Keratinocyte (primary cell): ENCODE results near the gene ARHGEF28. TPM values are rescaled to one million over a fixed set of nuclear protein-coding genes. Genes with fewer than 3 reads are reported as not detected.

ENCODE experiments used
- DNase-seq: peaks from one replicate; pipeline ENCODE4 v3.0.0-alpha.2; 2011; ENCODE audit warnings: low read depth, missing footprints, low spot score
- FAIRE-seq: peaks from 2 replicates; lab custom pipeline; 2011; peaks lifted over from hg19 to GRCh38; lab: Jason Lieb, UNC
- H2AFZ ChIP-seq: 2 replicates; pipeline ENCODE4 v1.6.0; 2012; ENCODE audit warnings: low read length, control low read depth, inconsistent platforms; ENCODE audit not compliant: control insufficient read depth
- H3K27ac ChIP-seq: 2 replicates; pipeline ENCODE4 v1.5.1; 2011; ENCODE audit warnings: low read length; ENCODE audit not compliant: control insufficient read depth, insufficient read depth
- H3K27me3 ChIP-seq: 3 replicates; pipeline ENCODE4 v1.6.0; 2011; ENCODE audit warnings: low read length; ENCODE audit not compliant: control insufficient read depth, insufficient read depth; ENCODE audit errors: extremely low read depth
- H3K36me3 ChIP-seq, 2 experiments: 2 replicates in 1 of 2; 3 replicates in 1 of 2; pipeline ENCODE4 v1.5.1; 2011; ENCODE audit warnings: low read length in 2 of 2, mild to moderate bottlenecking in 1 of 2; ENCODE audit not compliant: control insufficient read depth in 2 of 2, insufficient read depth in 2 of 2; ENCODE audit errors: extremely low read depth in 1 of 2
- H3K4me1 ChIP-seq: 3 replicates; pipeline ENCODE4 v1.5.1; 2011; ENCODE audit warnings: low read length; ENCODE audit not compliant: control insufficient read depth, insufficient read depth; ENCODE audit errors: extremely low read depth
- H3K4me2 ChIP-seq: 3 replicates; pipeline ENCODE4 v1.6.0; 2011; ENCODE audit warnings: low read depth, low read length; ENCODE audit not compliant: control insufficient read depth, insufficient read depth; ENCODE audit errors: extremely low read depth
- H3K4me3 ChIP-seq, 3 experiments: fragments of 200-600 bp in 1 of 3; sonication (generic) in 1 of 3; 2 replicates in 2 of 3; 3 replicates in 1 of 3; pipeline ENCODE4 v1.5.1; 2011 to 2016; ENCODE audit warnings: low read length in 3 of 3, mild to moderate bottlenecking in 3 of 3, control low read depth in 2 of 3, inconsistent platforms in 1 of 3, low read depth in 1 of 3, mixed read lengths in 1 of 3, mixed run types in 1 of 3, moderate library complexity in 1 of 3; ENCODE audit not compliant: control insufficient read depth in 2 of 3, insufficient read depth in 2 of 3; ENCODE audit errors: extremely low read depth in 1 of 3
- H3K79me2 ChIP-seq: 2 replicates; pipeline ENCODE4 v1.6.0; 2012; ENCODE audit warnings: low read length; ENCODE audit not compliant: control insufficient read depth, insufficient read depth
- H3K9ac ChIP-seq: 3 replicates; pipeline ENCODE4 v1.6.0; 2011; ENCODE audit warnings: low read length; ENCODE audit not compliant: control insufficient read depth, insufficient read depth; ENCODE audit errors: extremely low read depth
- H3K9me1 ChIP-seq: 3 replicates; pipeline ENCODE4 v1.6.0; 2011; ENCODE audit warnings: low read length; ENCODE audit not compliant: control insufficient read depth, insufficient read depth; ENCODE audit errors: extremely low read depth
- H3K9me3 ChIP-seq: 2 replicates; pipeline ENCODE4 v1.5.1; 2012; ENCODE audit warnings: low read depth, low read length; ENCODE audit not compliant: control insufficient read depth
- H4K20me1 ChIP-seq: 3 replicates; pipeline ENCODE4 v1.6.0; 2011; ENCODE audit warnings: low read length; ENCODE audit not compliant: control insufficient read depth, insufficient read depth; ENCODE audit errors: extremely low read depth
- EZH2 ChIP-seq: IDR thresholded peaks from one replicate; pipeline ENCODE4 v1.6.1; 2012; ENCODE audit warnings: inconsistent platforms, mild to moderate bottlenecking, low read length, moderate library complexity
- dilution Hi-C: fragments of 300-500 bp; cut with MboI; formaldehyde crosslinking; loops from one replicate; pipeline ENCODE4 v1.7.0; 2020; ENCODE audit warnings: low sequenced_read_pairs; ENCODE audit not compliant: extremely low pct_ligation_motif_present
- polyA plus RNA-seq, 5 experiments: library from polyadenylated mRNA; depleted of rRNA in 3 of 5; stranded (reverse) in 3 of 5; stranded (forward) in 1 of 5; unstranded in 1 of 5; fragments of >200 nt; gene quantifications; 1 replicate in 1 of 5; 2 replicates in 3 of 5; 3 replicates in 1 of 5; pipeline versions ENCODE4 v1.2.1 to v1.2.3, GENCODE V29; 2011 to 2012; ENCODE audit warnings: missing spikeins in 2 of 5, low read depth in 1 of 5, low replicate concordance in 1 of 5
- TF ChIP-seq, protein P1 (sequence below), 3 experiments: IDR thresholded peaks in 1 of 3; conservative IDR thresholded peaks in 1 of 3; optimal IDR thresholded peaks in 1 of 3; 2 replicates in 2 of 3; 3 replicates in 1 of 3; pipeline versions ENCODE3 to v1.5.1; 2011; ENCODE audit warnings: low read length in 3 of 3, mild to moderate bottlenecking in 3 of 3, moderate library complexity in 2 of 3, control low read depth in 1 of 3, inconsistent platforms in 1 of 3; ENCODE audit not compliant: insufficient read depth in 2 of 3; ENCODE audit errors: extremely low read depth in 1 of 3

Gene ARHGEF28
- polyA plus RNA-seq, 1 donor (not counting 4 experiments of a cell fraction or from before 2014, with no cell fraction given): 31.6 TPM

GRCh38 chr5:73630765-73631164, 4.8 kb downstream of the ARHGEF28 start:
- peaks cover 43% of the 10 kb centered on the region for H3K4me1 ChIP-seq
- no peak overlapping the region for H3K27ac ChIP-seq
- no peak overlapping the region for H3K9ac ChIP-seq
- no peaks in the 10 kb centered on the region for H3K9me1 ChIP-seq
- H3K79me2 ChIP-seq: peaks cover 97% of the 10 kb centered on the region
- FAIRE-seq: no peak
- no peaks in the 10 kb centered on the region for H3K27me3 ChIP-seq
- H4K20me1 ChIP-seq: no peaks in the 10 kb centered on the region
- H3K36me3 ChIP-seq: peaks cover 5 to 6% of the 10 kb centered on the region in 2 experiments
- H3K4me3 ChIP-seq: no peak overlapping the region
- TF ChIP-seq EZH2: no peak
- TF ChIP-seq, protein P1, sequence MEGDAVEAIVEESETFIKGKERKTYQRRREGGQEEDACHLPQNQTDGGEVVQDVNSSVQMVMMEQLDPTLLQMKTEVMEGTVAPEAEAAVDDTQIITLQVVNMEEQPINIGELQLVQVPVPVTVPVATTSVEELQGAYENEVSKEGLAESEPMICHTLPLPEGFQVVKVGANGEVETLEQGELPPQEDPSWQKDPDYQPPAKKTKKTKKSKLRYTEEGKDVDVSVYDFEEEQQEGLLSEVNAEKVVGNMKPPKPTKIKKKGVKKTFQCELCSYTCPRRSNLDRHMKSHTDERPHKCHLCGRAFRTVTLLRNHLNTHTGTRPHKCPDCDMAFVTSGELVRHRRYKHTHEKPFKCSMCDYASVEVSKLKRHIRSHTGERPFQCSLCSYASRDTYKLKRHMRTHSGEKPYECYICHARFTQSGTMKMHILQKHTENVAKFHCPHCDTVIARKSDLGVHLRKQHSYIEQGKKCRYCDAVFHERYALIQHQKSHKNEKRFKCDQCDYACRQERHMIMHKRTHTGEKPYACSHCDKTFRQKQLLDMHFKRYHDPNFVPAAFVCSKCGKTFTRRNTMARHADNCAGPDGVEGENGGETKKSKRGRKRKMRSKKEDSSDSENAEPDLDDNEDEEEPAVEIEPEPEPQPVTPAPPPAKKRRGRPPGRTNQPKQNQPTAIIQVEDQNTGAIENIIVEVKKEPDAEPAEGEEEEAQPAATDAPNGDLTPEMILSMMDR (optimal IDR thresholded peaks at IDR 0.05 in 1 of 3, IDR thresholded peaks at IDR 0.05 in 1 of 3, conservative IDR thresholded peaks at IDR 0.05 in 1 of 3; ENCODE audit: extremely low read depth in 1 of 3, insufficient read depth in 2 of 3, low read length in 3 of 3): no peak
- peak overlapping the region; percentile 91 for H3K4me2 ChIP-seq
- H3K9me3 ChIP-seq: no peaks in the 10 kb centered on the region
- no peak for DNase-seq
- dilution Hi-C loops: no loop called here
- no peak overlapping the region for H2AFZ ChIP-seq

- H3K9me1 ChIP-seq: no peaks in the 10 kb centered on the region
- no peak overlapping the region for H3K4me3 ChIP-seq
- DNase-seq (no peak), FAIRE-seq (no peak)
- dilution Hi-C loops: no loop called here
- H3K79me2 ChIP-seq: peaks cover 99% of the 10 kb centered on the region
- no peaks in the 10 kb centered on the region for H4K20me1 ChIP-seq
- no peaks in the 10 kb centered on the region for H3K9me3 ChIP-seq
- H3K27me3 ChIP-seq: no peaks in the 10 kb centered on the region
- no peak overlapping the region for H2AFZ ChIP-seq
- TF ChIP-seq, protein P1 (optimal IDR thresholded peaks at IDR 0.05 in 1 of 3, IDR thresholded peaks at IDR 0.05 in 1 of 3, conservative IDR thresholded peaks at IDR 0.05 in 1 of 3; ENCODE audit: extremely low read depth in 1 of 3, insufficient read depth in 2 of 3, low read length in 3 of 3): no peak
- no peak for TF ChIP-seq EZH2
- no peak overlapping the region for H3K9ac ChIP-seq
- peaks cover 5 to 6% of the 10 kb centered on the region in 2 experiments for H3K36me3 ChIP-seq
- peaks cover 47% of the 10 kb centered on the region for H3K4me1 ChIP-seq
- H3K4me2 ChIP-seq: no peak overlapping the region
- H3K27ac ChIP-seq: no peak overlapping the region
Observed at GRCh38 chr5:73631500-73631899, 5.5 kb downstream of the ARHGEF28 start.
